ENCODE results near the gene LSP1.
"Not testable (repeated sequence)": the region's sequence is repeated elsewhere in the genome, so short reads cannot be mapped to it uniquely, and the experiment has no call there.

The LSP1 gene

DNA sequence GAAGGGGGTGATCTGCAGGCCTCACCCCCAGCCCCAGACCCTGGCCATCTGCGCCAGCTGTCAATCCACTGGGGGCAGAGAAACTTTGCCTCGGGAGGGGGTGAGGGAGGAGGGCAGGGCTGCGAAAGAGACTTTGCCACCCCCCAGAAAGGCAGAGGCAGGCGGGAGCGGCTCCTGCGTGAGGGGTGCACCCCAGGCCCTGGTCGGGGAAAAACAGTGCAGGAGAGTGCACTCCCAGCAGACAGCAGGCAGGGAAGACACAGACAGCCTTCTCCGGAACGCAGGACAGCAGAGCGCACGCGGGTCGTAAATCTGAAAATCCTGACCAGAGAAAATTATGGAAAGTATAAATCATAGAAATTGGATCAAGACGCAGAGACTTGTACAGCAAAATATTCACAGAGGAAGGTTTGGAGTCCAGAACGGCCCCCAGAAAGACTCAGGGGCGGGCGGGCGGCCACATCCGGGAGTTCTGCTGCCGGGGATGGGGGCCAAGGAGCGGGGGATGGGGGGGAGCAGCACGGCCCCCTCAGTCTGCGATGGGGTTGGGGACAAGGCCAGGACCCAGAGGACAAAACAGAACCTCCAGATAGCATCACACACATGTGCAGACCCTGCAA lies 86.2 kb downstream of the LSP1 start:
- no peak for DNase-seq (ENCODE audit: low read depth in 2 of 2)

DNA sequence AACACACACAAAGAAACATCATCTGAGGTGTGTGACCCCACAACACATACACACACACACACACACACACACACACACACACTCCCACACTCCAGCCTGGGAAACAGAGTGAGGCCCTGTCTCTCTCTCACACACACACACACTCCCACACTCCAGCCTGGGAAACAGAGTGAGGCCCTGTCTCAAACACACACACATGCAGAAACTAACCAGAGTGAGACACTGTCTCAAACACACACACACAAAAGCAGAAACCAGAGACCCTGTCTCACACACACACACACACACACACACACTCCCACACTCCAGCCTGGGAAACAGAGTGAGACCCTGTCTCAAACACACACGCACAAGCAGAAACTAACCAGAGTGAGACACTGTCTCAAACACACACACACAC lies 86.9 kb downstream of the LSP1 start:
- not testable (repeated sequence) for DNase-seq (ENCODE audit: low read depth in 2 of 2)

Measured in stimulated activated CD8-positive, alpha-beta memory T cell treated with anti-CD3 and anti-CD28 coated beads, Interleukin-7, amount 100 ng/mL, for 4 hours (primary cell).